ENCODE results near the gene CXCL9. TPM values are rescaled to one million over a fixed set of nuclear protein-coding genes. Genes with fewer than 3 reads are reported as not detected.

The CXCL9 gene
- not detected in 2 replicates for total RNA-seq

GRCh38 chr4:76007089-76007862 lies at the start of gene CXCL9:
Gene CXCL9, minus strand, starts transcription at chr4:76007509. Its CDS starts 60 bp downstream, at chr4:76007449.

GRCh38 chr4:76035799-76036380 lies 28.6 kb upstream of the CXCL9 start, which contains the start of gene CXCL11:
Gene CXCL11, minus strand, starts transcription at chr4:76036070. Its CDS starts 83 bp downstream, at chr4:76035987.

DNA sequence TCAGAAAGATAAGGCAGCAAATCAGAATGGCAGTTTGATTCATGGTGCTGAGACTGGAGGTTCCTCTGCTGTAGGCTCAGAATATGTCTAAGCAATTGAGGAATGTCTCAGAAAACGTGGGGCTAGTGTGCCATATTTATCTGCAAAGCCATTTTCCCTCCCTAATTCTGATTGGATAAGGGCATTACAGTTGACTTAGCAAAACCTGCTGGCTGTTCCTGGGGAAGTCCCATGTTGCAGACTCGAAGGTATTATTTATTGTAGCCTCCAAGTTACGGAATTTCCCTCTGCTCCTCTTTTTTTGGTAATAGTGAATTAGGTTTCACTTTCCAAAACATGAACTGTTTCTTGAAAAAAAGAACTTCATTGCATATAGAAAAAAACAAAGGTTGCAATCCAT lies 16.1 kb upstream of the CXCL9 start, which contains the start of gene CXCL10:
TSS of gene CXCL10 (minus strand) at position 109 of the 400 bp plus-strand sequence. CDS start at position 43, 66 bp downstream.

Other genes with a start within 250 kb of the CXCL9 start
- not detected in 2 replicates for gene PPEF2, start 105.1 kb downstream of the CXCL9 start, total RNA-seq
- 17.2 and 29.6 TPM in 2 replicates for gene NAAA, start 66.5 kb downstream of the CXCL9 start, total RNA-seq
- gene SDAD1, start 16.6 kb downstream of the CXCL9 start, total RNA-seq, result 20.0 and 27.7 TPM in 2 replicates
- gene CXCL10, start 16.0 kb upstream of the CXCL9 start, total RNA-seq, result not detected in 2 replicates
- not detected in 2 replicates for gene CXCL11, start 28.6 kb upstream of the CXCL9 start, total RNA-seq
- not detected in 2 replicates for gene ART3, start 67.2 kb upstream of the CXCL9 start, total RNA-seq
- gene NUP54, start 140.9 kb upstream of the CXCL9 start, total RNA-seq, result 21.7 and 27.5 TPM in 2 replicates
- 127 and 165 TPM in 2 replicates for gene SCARB2, start 206.3 kb upstream of the CXCL9 start, total RNA-seq
- gene FAM47E, start 244.2 kb upstream of the CXCL9 start, total RNA-seq, result not detected in 2 replicates